ENCODE results near the gene F7.

- TF ChIP-seq, protein P1, sequence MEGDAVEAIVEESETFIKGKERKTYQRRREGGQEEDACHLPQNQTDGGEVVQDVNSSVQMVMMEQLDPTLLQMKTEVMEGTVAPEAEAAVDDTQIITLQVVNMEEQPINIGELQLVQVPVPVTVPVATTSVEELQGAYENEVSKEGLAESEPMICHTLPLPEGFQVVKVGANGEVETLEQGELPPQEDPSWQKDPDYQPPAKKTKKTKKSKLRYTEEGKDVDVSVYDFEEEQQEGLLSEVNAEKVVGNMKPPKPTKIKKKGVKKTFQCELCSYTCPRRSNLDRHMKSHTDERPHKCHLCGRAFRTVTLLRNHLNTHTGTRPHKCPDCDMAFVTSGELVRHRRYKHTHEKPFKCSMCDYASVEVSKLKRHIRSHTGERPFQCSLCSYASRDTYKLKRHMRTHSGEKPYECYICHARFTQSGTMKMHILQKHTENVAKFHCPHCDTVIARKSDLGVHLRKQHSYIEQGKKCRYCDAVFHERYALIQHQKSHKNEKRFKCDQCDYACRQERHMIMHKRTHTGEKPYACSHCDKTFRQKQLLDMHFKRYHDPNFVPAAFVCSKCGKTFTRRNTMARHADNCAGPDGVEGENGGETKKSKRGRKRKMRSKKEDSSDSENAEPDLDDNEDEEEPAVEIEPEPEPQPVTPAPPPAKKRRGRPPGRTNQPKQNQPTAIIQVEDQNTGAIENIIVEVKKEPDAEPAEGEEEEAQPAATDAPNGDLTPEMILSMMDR (IDR thresholded peaks at IDR 0.05 in 4 of 5, conservative IDR thresholded peaks at IDR 0.05 in 1 of 5) = no peak
- no peak for TF ChIP-seq POLR2A (IDR thresholded peaks at IDR 0.05)
Measured at GRCh38 chr13:113166681-113167080, 61.1 kb downstream of the F7 start.
